H1 (cell line): ENCODE data around the gene CACNA2D1. TPM values are rescaled to one million over a fixed set of nuclear protein-coding genes. Genes with fewer than 3 reads are reported as not detected.

ENCODE experiments used
- CTCF ChIA-PET: fragments of 300-600 bp; sonication (Branson Sonifier 250); formaldehyde crosslinking; loops from one replicate; lab custom pipeline; 2021; ENCODE audit not compliant: partially characterized antibody; lab: Charles Lee
- POLR2A ChIA-PET: fragments of 300-600 bp; sonication (Branson Sonifier 250); formaldehyde crosslinking; loops from one replicate; lab custom pipeline; 2021; ENCODE audit warnings: inconsistent platforms; ENCODE audit not compliant: partially characterized antibody; lab: Charles Lee
- DNase-seq, 2 experiments: peaks; one replicate each; pipeline versions ENCODE4 v3.0.0 to v3.0.0-alpha.2; 2010 to 2022; ENCODE audit warnings: low spot score in 2 of 2, low read depth in 1 of 2, mixed read lengths in 1 of 2
- FAIRE-seq: peaks from 2 replicates; lab custom pipeline; 2011; peaks lifted over from hg19 to GRCh38; lab: Jason Lieb, UNC
- H2AFZ ChIP-seq: 2 replicates; pipeline ENCODE4 v1.8.1; 2012; ENCODE audit warnings: low read length, inconsistent platforms
- H2AK5ac ChIP-seq: 2 replicates; pipeline ENCODE4 v1.6.1; 2013; ENCODE audit warnings: low read depth, low read length
- H2BK120ac ChIP-seq: replicated peaks from 2 replicates; pipeline ENCODE3; 2013; ENCODE audit warnings: low read depth, low read length, inconsistent platforms
- H2BK12ac ChIP-seq: 2 replicates; pipeline ENCODE4 v1.6.1; 2013; ENCODE audit warnings: low read depth, low read length
- H2BK15ac ChIP-seq: 2 replicates; pipeline ENCODE4 v1.6.1; 2013; ENCODE audit warnings: low read length
- H2BK20ac ChIP-seq: 2 replicates; pipeline ENCODE4 v1.6.1; 2013; ENCODE audit warnings: low read length
- H2BK5ac ChIP-seq: 2 replicates; pipeline ENCODE4 v1.6.1; 2013; ENCODE audit warnings: low read depth, low read length
- H3K14ac ChIP-seq: 2 replicates; pipeline ENCODE4 v1.6.1; 2013; ENCODE audit warnings: inconsistent platforms; ENCODE audit not compliant: insufficient read length
- H3K18ac ChIP-seq: 2 replicates; pipeline ENCODE4 v1.6.1; 2013; ENCODE audit warnings: low read length; ENCODE audit errors: extremely low read depth
- H3K23ac ChIP-seq: 2 replicates; pipeline ENCODE4 v1.6.1; 2013; ENCODE audit warnings: inconsistent platforms; ENCODE audit not compliant: insufficient read length
- H3K23me2 ChIP-seq: 2 replicates; pipeline ENCODE4 v1.6.1; 2013; ENCODE audit warnings: low read depth, low read length
- H3K27ac ChIP-seq: 2 replicates; pipeline ENCODE4 v1.6.1; 2011; ENCODE audit warnings: low read depth, low read length, inconsistent platforms
- H3K27me3 ChIP-seq, 4 experiments: replicated peaks in 1 of 4; 1 replicate in 1 of 4; 2 replicates in 3 of 4; pipeline versions ENCODE4 v1.6.1 to v1.8.1; 2011 to 2013; ENCODE audit warnings: low read length in 3 of 4, mild to moderate bottlenecking in 3 of 4, inconsistent platforms in 2 of 4, mixed read lengths in 2 of 4, moderate library complexity in 1 of 4; ENCODE audit not compliant: control insufficient read depth in 3 of 4, insufficient read depth in 3 of 4; ENCODE audit errors: extremely low read depth in 1 of 4
- H3K36me3 ChIP-seq, 4 experiments: 2 replicates each; pipeline versions ENCODE4 v1.6.1 to v1.8.1; 2011 to 2013; ENCODE audit warnings: mild to moderate bottlenecking in 4 of 4, low read length in 3 of 4, moderate library complexity in 2 of 4, control low read depth in 1 of 4, inconsistent platforms in 1 of 4; ENCODE audit not compliant: insufficient read depth in 4 of 4, control insufficient read depth in 2 of 4
- H3K4ac ChIP-seq: replicated peaks from 2 replicates; pipeline ENCODE3; 2013; ENCODE audit warnings: low read length, low read depth, mixed read lengths, inconsistent platforms; ENCODE audit not compliant: insufficient read length
- H3K4me1 ChIP-seq, 4 experiments: replicated peaks in 1 of 4; 1 replicate in 1 of 4; 2 replicates in 3 of 4; pipeline versions ENCODE4 v1.6.1 to v1.8.1; 2011 to 2013; ENCODE audit warnings: low read length in 3 of 4, inconsistent platforms in 2 of 4, mixed read lengths in 1 of 4; ENCODE audit not compliant: insufficient read depth in 4 of 4, control insufficient read depth in 3 of 4
- H3K4me2 ChIP-seq, 2 experiments: 2 replicates each; pipeline versions ENCODE4 v1.6.1 to v1.8.1; 2011 to 2013; ENCODE audit warnings: low read depth in 2 of 2, low read length in 2 of 2, control low read depth in 1 of 2, inconsistent platforms in 1 of 2, mild to moderate bottlenecking in 1 of 2; ENCODE audit not compliant: insufficient read depth in 1 of 2
- H3K4me3 ChIP-seq, 4 experiments: fragments of 200-600, 300-600 bp in 1 of 4; sonication (generic), shearing (Covaris generic), sonication (Bioruptor Twin) in 1 of 4; 2 replicates each; pipeline versions ENCODE4 v1.5.1 to v1.8.1; 2011 to 2016; ENCODE audit warnings: low read length in 4 of 4, low read depth in 3 of 4, control low read depth in 2 of 4, inconsistent platforms in 2 of 4, mild to moderate bottlenecking in 2 of 4, mixed read lengths in 1 of 4, moderate library complexity in 1 of 4; ENCODE audit not compliant: insufficient read depth in 2 of 4; ENCODE audit errors: extremely low read depth in 1 of 4
- H3K56ac ChIP-seq: replicated peaks from 2 replicates; pipeline ENCODE3; 2013; ENCODE audit warnings: low read depth, mild to moderate bottlenecking, mixed read lengths, low read length, inconsistent platforms; ENCODE audit not compliant: insufficient read length
- H3K79me1 ChIP-seq: 2 replicates; pipeline ENCODE4 v1.6.1; 2013; ENCODE audit warnings: low read depth, low read length, control low read depth
- H3K79me2 ChIP-seq, 2 experiments: 2 replicates each; pipeline versions ENCODE4 v1.6.1 to v1.8.1; 2012 to 2013; ENCODE audit warnings: low read length in 2 of 2, mild to moderate bottlenecking in 2 of 2, inconsistent platforms in 1 of 2; ENCODE audit not compliant: insufficient read depth in 2 of 2, control insufficient read depth in 1 of 2
- H3K9ac ChIP-seq, 4 experiments: replicated peaks in 1 of 4; 1 replicate in 1 of 4; 2 replicates in 3 of 4; pipeline versions ENCODE4 v1.6.1 to v1.8.1; 2011 to 2013; ENCODE audit warnings: low read depth in 3 of 4, low read length in 3 of 4, control low read depth in 2 of 4, mild to moderate bottlenecking in 2 of 4, moderate library complexity in 2 of 4, inconsistent platforms in 1 of 4; ENCODE audit errors: extremely low read depth in 1 of 4
- H3K9me3 ChIP-seq, 2 experiments: 2 replicates each; pipeline versions ENCODE4 v1.6.1 to v1.8.1; 2012 to 2013; ENCODE audit warnings: mild to moderate bottlenecking in 2 of 2, moderate library complexity in 2 of 2, control low read depth in 1 of 2, inconsistent platforms in 1 of 2, low read depth in 1 of 2, low read length in 1 of 2, mixed read lengths in 1 of 2; ENCODE audit not compliant: insufficient read depth in 2 of 2
- H4K20me1 ChIP-seq, 2 experiments: replicated peaks in 1 of 2; 2 replicates each; pipeline versions ENCODE3 to v1.8.1; 2011 to 2013; ENCODE audit warnings: inconsistent platforms in 2 of 2, low read length in 2 of 2, mild to moderate bottlenecking in 1 of 2; ENCODE audit not compliant: insufficient read depth in 2 of 2, control insufficient read depth in 1 of 2
- H4K5ac ChIP-seq: 2 replicates; pipeline ENCODE4 v1.6.1; 2013; ENCODE audit warnings: low read length, low read depth, mixed read lengths, inconsistent platforms; ENCODE audit not compliant: insufficient read length
- H4K8ac ChIP-seq: 2 replicates; pipeline ENCODE4 v1.8.0; 2013; ENCODE audit warnings: mild to moderate bottlenecking, moderate library complexity, low read length, inconsistent platforms; ENCODE audit not compliant: insufficient read depth; ENCODE audit errors: extremely low read depth
- H4K91ac ChIP-seq: replicated peaks from 2 replicates; pipeline ENCODE3; 2013; ENCODE audit warnings: low read length, mixed read lengths, inconsistent platforms; ENCODE audit not compliant: insufficient read length
- BRCA1 ChIP-seq: IDR thresholded peaks from 2 replicates; pipeline ENCODE4 v1.6.1; 2012; ENCODE audit warnings: low read depth, low read length, improper control_type of control experiment
- CTBP2 ChIP-seq: IDR thresholded peaks from 2 replicates; pipeline ENCODE4 v1.7.0; 2011; ENCODE audit warnings: borderline replicate concordance, mild to moderate bottlenecking, moderate library complexity, mixed read lengths, low read length; ENCODE audit not compliant: insufficient read depth, insufficient read length
- EZH2 ChIP-seq: fragments of 200-600 bp; sonication (generic); IDR thresholded peaks from 2 replicates; pipeline ENCODE4 v1.7.1; 2012; ENCODE audit warnings: low read depth, mild to moderate bottlenecking, moderate library complexity, low read length, inconsistent platforms; ENCODE audit not compliant: severe bottlenecking
- KDM4A ChIP-seq: IDR thresholded peaks from one replicate; pipeline ENCODE4 v1.7.1; 2012; ENCODE audit warnings: low read depth, mild to moderate bottlenecking, moderate library complexity, low read length, inconsistent platforms; ENCODE audit not compliant: severe bottlenecking
- NRF1 ChIP-seq: IDR thresholded peaks from 2 replicates; pipeline ENCODE4 v1.6.1; 2011; ENCODE audit warnings: mild to moderate bottlenecking, low read depth, low read length, improper control_type of control experiment
- POLR2AphosphoS5 ChIP-seq: IDR thresholded peaks from 2 replicates; pipeline ENCODE4 v1.6.1; 2011; ENCODE audit warnings: low read depth, low read length
- SP2 ChIP-seq: IDR thresholded peaks from 2 replicates; pipeline ENCODE4 v1.6.1; 2012; ENCODE audit warnings: mild to moderate bottlenecking, low read length, inconsistent platforms
- SUZ12 ChIP-seq: fragments of 200-600 bp; sonication (generic); IDR thresholded peaks from 2 replicates; pipeline ENCODE4 v1.6.1; 2012; ENCODE audit warnings: mild to moderate bottlenecking, inconsistent platforms, low read length, moderate library complexity, mixed read lengths
- TAF7 ChIP-seq: optimal IDR thresholded peaks from 2 replicates; pipeline ENCODE3; 2011; ENCODE audit warnings: low read depth, mild to moderate bottlenecking, inconsistent platforms, low read length, moderate library complexity, borderline replicate concordance
- USF2 ChIP-seq: IDR thresholded peaks from 2 replicates; pipeline ENCODE4 v1.6.1; 2011; ENCODE audit warnings: low read length, improper control_type of control experiment
- ZNF274 ChIP-seq: IDR thresholded peaks from 2 replicates; pipeline ENCODE4 v1.7.0; 2012; ENCODE audit warnings: low read length, borderline replicate concordance; ENCODE audit errors: extremely low read depth
- WGBS, 2 experiments: shearing (Covaris generic) in 1 of 2; methylation state at CpG; one replicate each; pipeline versions ENCODE4 v1.1.6 to v1.1.7; 2013 to 2015; ENCODE audit warnings: low lambda C conversion rate in 2 of 2, mixed read lengths in 2 of 2, inconsistent platforms in 1 of 2, low coverage in 1 of 2, missing lambda C conversion rate in 1 of 2; ENCODE audit not compliant: insufficient replicate concordance in 2 of 2, insufficient coverage in 1 of 2, insufficient read length in 1 of 2; ENCODE audit errors: extremely low coverage in 1 of 2, missing lambda C conversion rate in 1 of 2; 5-methylcytosine and 5-hydroxymethylcytosine counted together
- polyA plus RNA-seq, 7 experiments: library from polyadenylated mRNA; depleted of rRNA in 3 of 7; stranded (reverse) in 5 of 7; unstranded in 2 of 7; fragments of >200 nt in 5 of 7; fragments of 200-250 nt in 2 of 7; gene quantifications; 1 replicate in 5 of 7; 2 replicates in 1 of 7; 4 replicates in 1 of 7; pipeline versions ENCODE4 v1.2.1 to v1.2.3, GENCODE V29; 2011 to 2013; ENCODE audit warnings: missing spikeins in 2 of 7, mixed read lengths in 2 of 7
- total RNA-seq: library from RNA; stranded (reverse); fragmentation: NEBNext Ultra II Directional; extraction: Animal tissue kit (Norgen Biotek cat#: 25700); gene quantifications from 2 replicates; pipeline ENCODE4 v1.2.1, GENCODE V29; 2021

CACNA2D1 gene
- total and polyA plus RNA-seq, 2 of the 8 experiments (the other 6 are each of a cell fraction or from before 2014, with no cell fraction given): 4.3 to 27.3 TPM

DNA sequence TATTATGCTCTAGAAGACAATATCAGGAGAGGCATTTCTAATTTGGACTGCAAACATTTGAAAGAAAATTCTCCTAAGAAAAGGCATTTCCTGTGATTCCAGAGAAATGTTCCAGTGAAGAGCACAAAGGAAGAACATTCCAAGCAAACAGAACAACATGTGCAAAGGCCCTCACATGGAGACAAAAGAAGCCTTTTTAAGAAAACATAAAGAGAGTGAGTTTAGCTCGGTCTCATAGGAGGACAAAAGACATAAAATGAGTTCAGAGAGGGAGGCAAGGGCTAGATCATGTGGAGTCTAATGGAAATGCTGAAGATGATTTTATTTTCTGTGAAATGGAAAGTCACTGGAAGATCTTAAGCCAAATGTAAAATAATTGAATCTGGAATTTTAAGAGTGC lies 404.0 kb downstream of the CACNA2D1 start:
- CTCF ChIA-PET: interaction anchor here (0.9 kb wide), 1 partner anchor 8 kb away, joined by 3 read pairs; no protein-coding TSS in a partner anchor
- H3K23me2 ChIP-seq: no peaks in the 10 kb centered on the region
- no peaks in the 10 kb centered on the region for H4K20me1 ChIP-seq
- no peak overlapping the region for H3K18ac ChIP-seq
- no peak overlapping the region for H2BK20ac ChIP-seq
- H4K91ac ChIP-seq: no peak overlapping the region
- WGBS, 2 experiments: 94% methylated on average over 1 of the region's 1 CpG; no CpG with 5 or more reads in 1 of the 2 experiments
- no peaks in the 10 kb centered on the region for H3K9me3 ChIP-seq
- DNase-seq (no peak), FAIRE-seq (no peak)
- H3K79me2 ChIP-seq: no peaks in the 10 kb centered on the region
- no peak overlapping the region for H3K4me2 ChIP-seq
- no peak overlapping the region for H3K9ac ChIP-seq
- no peaks in the 10 kb centered on the region for H3K79me1 ChIP-seq
- H4K5ac ChIP-seq: no peak overlapping the region
- POLR2A ChIA-PET: no interaction called here
- peaks cover 0 to 3% (median 0%) of the 10 kb centered on the region in 4 experiments; a peak in 1 of 8 replicates for H3K36me3 ChIP-seq
- H3K4ac ChIP-seq: no peak overlapping the region
- H2BK15ac ChIP-seq: no peak overlapping the region
- no peak overlapping the region for H2BK12ac ChIP-seq
- no peak overlapping the region for H3K56ac ChIP-seq
- H3K23ac ChIP-seq: no peak overlapping the region
- H2BK5ac ChIP-seq: no peak overlapping the region
- H2AK5ac ChIP-seq: no peak overlapping the region
- H3K4me1 ChIP-seq: no peaks in the 10 kb centered on the region
- H3K27ac ChIP-seq: no peak overlapping the region
- H2AFZ ChIP-seq: no peak overlapping the region
- no peak overlapping the region for H3K4me3 ChIP-seq
- no peak overlapping the region for H4K8ac ChIP-seq
- no peak overlapping the region for H2BK120ac ChIP-seq
- no peaks in the 10 kb centered on the region for H3K27me3 ChIP-seq
- H3K14ac ChIP-seq: no peak overlapping the region
- no peak for TF ChIP-seq SP2
- no peak for TF ChIP-seq USF2
- TF ChIP-seq NRF1: no peak
- TF ChIP-seq KDM4A: no peak
- TF ChIP-seq POLR2AphosphoS5: no peak
- TF ChIP-seq CTBP2: no peak
- no peak for TF ChIP-seq SUZ12
- no peak for TF ChIP-seq EZH2
- TF ChIP-seq BRCA1: no peak
- no peak for TF ChIP-seq ZNF274
- TF ChIP-seq TAF7: no peak
